ENCODE data around the gene MESP1. TPM values are rescaled to one million over a fixed set of nuclear protein-coding genes. Genes with fewer than 3 reads are reported as not detected.

The MESP1 gene
- total and polyA plus RNA-seq, 2 experiments from 2014 or later: 0.50 to 2.7 TPM

- Histone ChIP-seq H3K27ac (no peak overlapping the region), H3K27me3 (no peaks in the 10 kb centered on the region), H3K9me2 (replicated peaks; ENCODE audit: insufficient read depth) (no peaks in the 10 kb centered on the region), H3K9me3 (ENCODE audit: low read depth) (peaks cover 3% of the 10 kb centered on the region), H3K4me1 (ENCODE audit: insufficient read depth) (peaks cover 19% of the 10 kb centered on the region), H3K4me2 (no peak overlapping the region), H4K20me1 (ENCODE audit: insufficient read depth, poor library complexity, severe bottlenecking) (no peaks in the 10 kb centered on the region), H3K36me3 (replicated peaks; ENCODE audit: insufficient read depth, low read depth) (no peaks in the 10 kb centered on the region), H2AFZ (no peak overlapping the region), H3K79me2 (no peaks in the 10 kb centered on the region), H3K4me3 (no peak overlapping the region)
- no peak for TF ChIP-seq EZH2phosphoT487 (IDR thresholded peaks at IDR 0.05; ENCODE audit: low read depth, severe bottlenecking, unreplicated experiment)
- TF ChIP-seq CTCF (IDR thresholded peaks at IDR 0.05; ENCODE audit: poor library complexity): no peak
- TF ChIP-seq EZH2 (IDR thresholded peaks at IDR 0.05; ENCODE audit: borderline replicate concordance): no peak
- 93% methylated on average over 3 of the region's 3 CpGs for WGBS (ENCODE audit: low lambda C conversion rate, missing lambda C conversion rate)
- no peak for DNase-seq (ENCODE audit: low spot score)
These were observed 36.9 kb upstream of the MESP1 start for GRCh38 chr15:89787944-89788343.

GRCh38 chr15:89785774-89786140 is 34.7 kb upstream of the MESP1 start:
- Histone ChIP-seq H3K4me3 (no peak overlapping the region), H3K9me2 (replicated peaks; ENCODE audit: insufficient read depth) (no peaks in the 10 kb centered on the region), H3K79me2 (no peaks in the 10 kb centered on the region), H2AFZ (no peak overlapping the region), H3K27ac (peak overlapping the region; percentile 76), H3K4me2 (peak overlapping the region; percentile 6), H4K20me1 (ENCODE audit: insufficient read depth, poor library complexity, severe bottlenecking) (no peaks in the 10 kb centered on the region), H3K9me3 (ENCODE audit: low read depth) (peaks cover 3% of the 10 kb centered on the region), H3K36me3 (replicated peaks; ENCODE audit: insufficient read depth, low read depth) (no peaks in the 10 kb centered on the region), H3K27me3 (no peaks in the 10 kb centered on the region), H3K4me1 (ENCODE audit: insufficient read depth) (peaks cover 34% of the 10 kb centered on the region)
- TF ChIP-seq EZH2phosphoT487 (IDR thresholded peaks at IDR 0.05; ENCODE audit: low read depth, severe bottlenecking, unreplicated experiment): no peak
- TF ChIP-seq EZH2 (IDR thresholded peaks at IDR 0.05; ENCODE audit: borderline replicate concordance): no peak
- TF ChIP-seq CTCF (IDR thresholded peaks at IDR 0.05; ENCODE audit: poor library complexity): no peak
- DNase-seq (ENCODE audit: low spot score): no peak

- H2AFZ ChIP-seq: no peak overlapping the region
- no peak for TF ChIP-seq EZH2phosphoT487 (IDR thresholded peaks at IDR 0.05; ENCODE audit: low read depth, severe bottlenecking, unreplicated experiment)
- no peak for TF ChIP-seq CTCF (IDR thresholded peaks at IDR 0.05; ENCODE audit: poor library complexity)
- no peak for TF ChIP-seq EZH2 (IDR thresholded peaks at IDR 0.05; ENCODE audit: borderline replicate concordance)
- DNase-seq (ENCODE audit: low spot score): peak; percentile 73
- H3K9me2 ChIP-seq (replicated peaks; ENCODE audit: insufficient read depth): no peaks in the 10 kb centered on the region
- no peaks in the 10 kb centered on the region for H3K27me3 ChIP-seq
- H3K4me2 ChIP-seq: peak overlapping the region; percentile 6
- no peaks in the 10 kb centered on the region for H3K36me3 ChIP-seq (replicated peaks; ENCODE audit: insufficient read depth, low read depth)
- H3K4me1 ChIP-seq (ENCODE audit: insufficient read depth): peaks cover 34% of the 10 kb centered on the region
- H3K4me3 ChIP-seq: no peak overlapping the region
- H3K9me3 ChIP-seq (ENCODE audit: low read depth): peaks cover 3% of the 10 kb centered on the region
- peak overlapping the region; percentile 76 for H3K27ac ChIP-seq
- no peaks in the 10 kb centered on the region for H3K79me2 ChIP-seq
- no peaks in the 10 kb centered on the region for H4K20me1 ChIP-seq (ENCODE audit: insufficient read depth, poor library complexity, severe bottlenecking)
- WGBS (ENCODE audit: low lambda C conversion rate, missing lambda C conversion rate): 69% methylated on average over 13 of the region's 13 CpGs
These were observed 34.2 kb upstream of the MESP1 start for GRCh38 chr15:89785064-89785773.

- no peak for DNase-seq (ENCODE audit: low spot score)
- WGBS (ENCODE audit: low lambda C conversion rate, missing lambda C conversion rate): 89% methylated on average over 7 of the region's 7 CpGs
- peaks cover 34% of the 10 kb centered on the region for H3K4me1 ChIP-seq (ENCODE audit: insufficient read depth)
These were observed 33.6 kb upstream of the MESP1 start for GRCh38 chr15:89784686-89784960.

More at GRCh38 chr15:89784686-89784960, 33.6 kb upstream of the MESP1 start:
- H3K4me3 ChIP-seq: no peak overlapping the region
- no peaks in the 10 kb centered on the region for H3K27me3 ChIP-seq
- H3K36me3 ChIP-seq (replicated peaks; ENCODE audit: insufficient read depth, low read depth): no peaks in the 10 kb centered on the region
- no peak for TF ChIP-seq EZH2 (IDR thresholded peaks at IDR 0.05; ENCODE audit: borderline replicate concordance)
- TF ChIP-seq EZH2phosphoT487 (IDR thresholded peaks at IDR 0.05; ENCODE audit: low read depth, severe bottlenecking, unreplicated experiment): no peak
- H3K9me2 ChIP-seq (replicated peaks; ENCODE audit: insufficient read depth): no peaks in the 10 kb centered on the region
- no peak overlapping the region for H3K4me2 ChIP-seq
- H3K9me3 ChIP-seq (ENCODE audit: low read depth): peaks cover 3% of the 10 kb centered on the region
- H2AFZ ChIP-seq: no peak overlapping the region
- no peaks in the 10 kb centered on the region for H4K20me1 ChIP-seq (ENCODE audit: insufficient read depth, poor library complexity, severe bottlenecking)
- H3K79me2 ChIP-seq: no peaks in the 10 kb centered on the region
- H3K27ac ChIP-seq: peak overlapping the region; percentile 76
